HepG2 (cell line): ENCODE data around the gene SPSB1. TPM values are rescaled to one million over a fixed set of nuclear protein-coding genes. Genes with fewer than 3 reads are reported as not detected.

Source experiments
- ATAC-seq: fragments of 200-7000 bp; cut with Tn5 transposase; 3 replicates; pipeline ENCODE4 v1.9.1; 2020; ENCODE audit warnings: mild to moderate bottlenecking, moderate library complexity
- BruUV-seq: library from RNA; stranded (reverse); fragments of 400-500 nt; replicated peaks from 2 replicates; lab custom pipeline; 2021; lab: Mats Ljungman, UMichigan
- CTCF ChIA-PET: fragments of 300-600 bp; formaldehyde crosslinking; extraction: SDS; loops from one replicate; lab custom pipeline; 2021; ENCODE audit warnings: low total read pairs, inconsistent platforms, low intra/inter-chr PET ratio; lab: Yijun Ruan, JAX
- POLR2A ChIA-PET: fragments of 350-600 bp; sonication (Branson Sonifier 250); formaldehyde crosslinking; loops from one replicate; lab custom pipeline; 2020; ENCODE audit warnings: antibody characterized with exemption, inconsistent platforms; lab: Yijun Ruan, JAX
- DNase-seq: peaks from one replicate; pipeline ENCODE4 v3.0.0-alpha.2; 2015; ENCODE audit warnings: low spot score
- FAIRE-seq: peaks from 3 replicates; lab custom pipeline; 2011; peaks lifted over from hg19 to GRCh38; lab: Jason Lieb, UNC
- H2AFZ ChIP-seq: one replicate; pipeline ENCODE4 v1.6.1; 2011; ENCODE audit warnings: low read length, inconsistent platforms
- H3K27ac ChIP-seq: fragments of 300-600 bp; 3 replicates; pipeline ENCODE4 v1.8.0; 2011; ENCODE audit warnings: mixed run types, mild to moderate bottlenecking, mixed read lengths, low read length, inconsistent platforms; ENCODE audit not compliant: insufficient read depth; ENCODE audit errors: extremely low read length
- H3K27me3 ChIP-seq, 2 experiments: fragments of 200-600 bp in 1 of 2; 2 replicates in 1 of 2; 3 replicates in 1 of 2; pipeline versions ENCODE4 v1.6.0 to v1.8.0; 2011; ENCODE audit warnings: low read length in 2 of 2, mild to moderate bottlenecking in 2 of 2, moderate library complexity in 2 of 2, inconsistent platforms in 1 of 2; ENCODE audit not compliant: insufficient read depth in 2 of 2, control insufficient read depth in 1 of 2
- H3K36me3 ChIP-seq, 2 experiments: fragments of 200-600 bp in 1 of 2; replicated peaks in 1 of 2; 2 replicates in 1 of 2; 3 replicates in 1 of 2; pipeline versions ENCODE4 v1.5.1 to v1.8.0; 2011; ENCODE audit warnings: low read length in 2 of 2, inconsistent platforms in 1 of 2; ENCODE audit not compliant: insufficient read depth in 2 of 2, control insufficient read depth in 1 of 2
- H3K4me1 ChIP-seq: 2 replicates; pipeline ENCODE4 v1.5.1; 2012; ENCODE audit warnings: low read length, inconsistent platforms; ENCODE audit not compliant: insufficient read depth
- H3K4me2 ChIP-seq: 2 replicates; pipeline ENCODE4 v1.6.0; 2011; ENCODE audit warnings: low read depth, low read length, inconsistent platforms
- H3K4me3 ChIP-seq, 3 experiments: fragments of 200-600 bp in 1 of 3; sonication (generic), shearing (Covaris generic) in 1 of 3; replicated peaks in 1 of 3; 2 replicates each; pipeline ENCODE4 v1.5.1; 2011 to 2016; ENCODE audit warnings: low read length in 3 of 3, inconsistent platforms in 2 of 3, low read depth in 2 of 3, mild to moderate bottlenecking in 2 of 3, control low read depth in 1 of 3, mixed read lengths in 1 of 3; ENCODE audit not compliant: insufficient read depth in 1 of 3
- H3K79me2 ChIP-seq: one replicate; pipeline ENCODE4 v1.6.1; 2011; ENCODE audit warnings: low read length, inconsistent platforms; ENCODE audit not compliant: insufficient read depth
- H3K9ac ChIP-seq: 2 replicates; pipeline ENCODE4 v1.6.0; 2011; ENCODE audit warnings: mild to moderate bottlenecking, low read depth, low read length, inconsistent platforms; ENCODE audit not compliant: insufficient read depth
- H3K9me3 ChIP-seq: 2 replicates; pipeline ENCODE4 v1.5.1; 2012; ENCODE audit warnings: mild to moderate bottlenecking, low read length
- H4K20me1 ChIP-seq: 2 replicates; pipeline ENCODE4 v1.6.0; 2011; ENCODE audit warnings: inconsistent platforms, mild to moderate bottlenecking, low read length, moderate library complexity; ENCODE audit not compliant: insufficient read depth
- CSRNP1 ChIP-seq: sonication (generic); formaldehyde crosslinking; IDR thresholded peaks from 2 replicates; pipeline ENCODE4 v1.8.1; 2023; ENCODE audit warnings: mild to moderate bottlenecking, missing genetic modification reagents
- PHB2 ChIP-seq: fragments of 450-650 bp; IDR thresholded peaks from 2 replicates; pipeline ENCODE4 v1.6.1; 2018; ENCODE audit not compliant: partially characterized antibody
- SKI ChIP-seq: fragments of 450-650 bp; IDR thresholded peaks from one replicate; pipeline ENCODE4 v1.6.1; 2018; ENCODE audit warnings: mild to moderate bottlenecking; ENCODE audit not compliant: partially characterized antibody
- ZBTB33 ChIP-seq: sonication (generic); formaldehyde crosslinking; IDR thresholded peaks from 2 replicates; pipeline ENCODE4 v1.4.0; 2020; ENCODE audit warnings: missing genetic modification reagents
- ZBTB37 ChIP-seq: sonication (generic); formaldehyde crosslinking; IDR thresholded peaks from 2 replicates; pipeline ENCODE4 v1.4.0; 2020; ENCODE audit warnings: mild to moderate bottlenecking, missing genetic modification reagents
- ZFX ChIP-seq: sonication (generic); formaldehyde crosslinking; IDR thresholded peaks from 2 replicates; pipeline ENCODE4 v1.4.0; 2020; ENCODE audit warnings: mild to moderate bottlenecking, low read depth, missing genetic modification reagents, moderate library complexity
- ZMYM3 ChIP-seq: sonication (generic); formaldehyde crosslinking; IDR thresholded peaks from 2 replicates; pipeline ENCODE4 v1.5.1; 2020; ENCODE audit warnings: mild to moderate bottlenecking, missing genetic modification reagents
- ZNF20 ChIP-seq: sonication (generic); formaldehyde crosslinking; IDR thresholded peaks from 2 replicates; pipeline ENCODE4 v1.4.0; 2020; ENCODE audit warnings: mild to moderate bottlenecking, moderate library complexity, missing genetic modification reagents
- ZNF629 ChIP-seq: sonication (generic); formaldehyde crosslinking; conservative IDR thresholded peaks from 2 replicates; pipeline ENCODE4 v1.5.0; 2020; ENCODE audit warnings: missing genetic modification reagents
- ZNF879 ChIP-seq: sonication (generic); formaldehyde crosslinking; IDR thresholded peaks from 2 replicates; pipeline ENCODE4 v1.8.1; 2023; ENCODE audit warnings: missing genetic modification reagents
- ZSCAN9 ChIP-seq: IDR thresholded peaks from 2 replicates; pipeline ENCODE4 v1.6.1; 2016; ENCODE audit warnings: borderline replicate concordance
- whole genome bisulfite sequencing: methylation state at CpG from one replicate; pipeline ENCODE4 v1.1.6; 2017; ENCODE audit warnings: low lambda C conversion rate; 5-methylcytosine and 5-hydroxymethylcytosine counted together
- in situ Hi-C: cut with HindIII; loops from 2 replicates; pipeline ENCODE4 v1.10.0; 2017; ENCODE audit warnings: low pct_unique_long_range_greater_than_20kb; ENCODE audit not compliant: extremely low pct_ligation_motif_present
- intact Hi-C: fragments of 100-400 bp; cut with micrococcal nuclease; formaldehyde crosslinking; loops from one replicate; pipeline ENCODE4 v1.10.0; 2022; ENCODE audit not compliant: unreplicated experiment
- polyA plus RNA-seq, 8 experiments: library from polyadenylated mRNA; depleted of rRNA in 3 of 8; stranded (reverse) in 7 of 8; unstranded in 1 of 8; fragments of >200 nt; fragmentation: Illumina TruSeq in 4 of 8; extraction: Trizol in 4 of 8; gene quantifications; 2 replicates each; pipeline versions ENCODE4 v1.2.1 to v1.2.3, GENCODE V29; 2011 to 2016; ENCODE audit warnings: low read depth in 4 of 8, missing spikeins in 1 of 8, mixed read lengths in 1 of 8; ENCODE audit not compliant: insufficient read depth in 1 of 8
- total RNA-seq, 5 experiments: library from RNA; depleted of rRNA; stranded (reverse); fragments of >200 nt; fragmentation: Illumina TruSeq; extraction: Trizol; gene quantifications; 2 replicates each; pipeline ENCODE4 v1.2.3, GENCODE V29; 2016; ENCODE audit warnings: low read depth in 1 of 5
- TF ChIP-seq, protein P1 (sequence below), 2 experiments: fragments of 450-650 bp in 1 of 2; sonication (generic) in 1 of 2; formaldehyde crosslinking; IDR thresholded peaks; 2 replicates each; pipeline versions ENCODE4 v1.5.0 to v1.8.0; 2020 to 2022; ENCODE audit warnings: mild to moderate bottlenecking in 1 of 2, missing genetic modification reagents in 1 of 2

SPSB1 gene
- total and polyA plus RNA-seq, 2 of the 13 experiments (the other 11 are each of a cell fraction or from before 2014, with no cell fraction given): 5.0 to 8.0 TPM

- Histone ChIP-seq H2AFZ (no peak overlapping the region), H3K9me3 (no peaks in the 10 kb centered on the region), H3K27ac (peak overlapping the region; percentile 28), H3K79me2 (no peaks in the 10 kb centered on the region), H3K36me3 (no peaks in the 10 kb centered on the region), H3K9ac (no peak overlapping the region), H4K20me1 (no peaks in the 10 kb centered on the region), H3K27me3 (peaks cover 0 to 1% of the 10 kb centered on the region in 2 experiments; a peak in 2 of 5 replicates), H3K4me1 (peaks cover 43% of the 10 kb centered on the region), H3K4me2 (no peak overlapping the region), H3K4me3 (no peak overlapping the region)
- in situ Hi-C loops (no loop called here), intact Hi-C loops (no loop called here)
- WGBS: 5% methylated on average over 7 of the region's 7 CpGs
- FAIRE-seq (peak; percentile 95), DNase-seq (peak; percentile 39), ATAC-seq (peak; percentile 55)
- ChIA-PET POLR2A (interaction anchor here (0.6 to 1.8 kb wide), 2 partner anchors 11 to 85 kb away, joined by 4 to 7 read pairs; no protein-coding TSS in a partner anchor), CTCF (no interaction called here)
- no TSS peak for BruUV-seq
- TF ChIP-seq ZFX (CRISPR knock-in tag): peak; percentile 7; the same call in 1 of the 2 replicates
- peak; percentile 51; the same call in 1 of the 2 replicates for TF ChIP-seq ZMYM3
- no peak for TF ChIP-seq PHB2
- TF ChIP-seq ZSCAN9 (CRISPR knock-in tag): no peak
- TF ChIP-seq ZNF20 (CRISPR knock-in tag): no peak
- peak; percentile 78; the same call in 1 of the 2 replicates for TF ChIP-seq ZBTB37 (CRISPR knock-in tag)
- TF ChIP-seq ZBTB33 (CRISPR knock-in tag): no peak
- TF ChIP-seq SKI: no peak
- TF ChIP-seq ZNF879: no peak
- TF ChIP-seq ZNF629: peak; percentile 86
- TF ChIP-seq, protein P1, sequence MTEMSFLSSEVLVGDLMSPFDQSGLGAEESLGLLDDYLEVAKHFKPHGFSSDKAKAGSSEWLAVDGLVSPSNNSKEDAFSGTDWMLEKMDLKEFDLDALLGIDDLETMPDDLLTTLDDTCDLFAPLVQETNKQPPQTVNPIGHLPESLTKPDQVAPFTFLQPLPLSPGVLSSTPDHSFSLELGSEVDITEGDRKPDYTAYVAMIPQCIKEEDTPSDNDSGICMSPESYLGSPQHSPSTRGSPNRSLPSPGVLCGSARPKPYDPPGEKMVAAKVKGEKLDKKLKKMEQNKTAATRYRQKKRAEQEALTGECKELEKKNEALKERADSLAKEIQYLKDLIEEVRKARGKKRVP (CRISPR knock-in tag; IDR thresholded peaks at IDR 0.05): no peak
- no peak for TF ChIP-seq CSRNP1 (CRISPR knock-in tag)
Observed at GRCh38 chr1:9410737-9411297, 118.1 kb downstream of the SPSB1 start.
